SK-N-SH (cell line): ENCODE results near the gene TCEAL4. TPM values are rescaled to one million over a fixed set of nuclear protein-coding genes. Genes with fewer than 3 reads are reported as not detected.

Experiments used
- CTCF ChIA-PET: fragments of 300-600, 350-600 bp; formaldehyde crosslinking; extraction: SDS; loops from one replicate; lab custom pipeline; 2021; lab: Yijun Ruan, JAX
- POLR2A ChIA-PET: fragments of 350-600 bp; sonication (Branson Sonifier 250); formaldehyde crosslinking; extraction: SDS; loops from one replicate; lab custom pipeline; 2020; ENCODE audit warnings: antibody characterized with exemption, inconsistent platforms; lab: Yijun Ruan, JAX
- DNase-seq: peaks from one replicate; pipeline ENCODE4 v3.0.0; 2012
- H2AFZ ChIP-seq: fragments of 200-600 bp; sonication (generic); 2 replicates; pipeline ENCODE4 v1.8.1; 2016; ENCODE audit warnings: antibody characterized with exemption, mild to moderate bottlenecking, low read depth
- H3F3A ChIP-seq: fragments of 200-600 bp; sonication (generic); replicated peaks from 2 replicates; pipeline ENCODE3; 2016; ENCODE audit warnings: antibody characterized with exemption, mild to moderate bottlenecking; ENCODE audit not compliant: insufficient read depth
- H3K27ac ChIP-seq, 2 experiments: fragments of 200-500 bp in 1 of 2; fragments of 200-600 bp in 1 of 2; sonication (Bioruptor generic) in 1 of 2; sonication (generic), shearing (Covaris generic) in 1 of 2; 2 replicates each; pipeline versions ENCODE4 v1.5.1 to v1.6.1; 2014 to 2016; ENCODE audit warnings: low read depth in 2 of 2, inconsistent platforms in 1 of 2, low read length in 1 of 2, mild to moderate bottlenecking in 1 of 2, mixed read lengths in 1 of 2
- H3K27me3 ChIP-seq: fragments of 200-600 bp; sonication (generic), shearing (Covaris generic); 2 replicates; pipeline ENCODE4 v1.6.1; 2016; ENCODE audit warnings: mixed run types; ENCODE audit not compliant: insufficient read depth
- H3K36me3 ChIP-seq, 2 experiments: fragments of 200-500 bp in 1 of 2; fragments of 200-600 bp in 1 of 2; sonication (Bioruptor generic) in 1 of 2; sonication (generic) in 1 of 2; replicated peaks in 1 of 2; 2 replicates each; pipeline versions ENCODE3 to v1.5.1; 2014 to 2016; ENCODE audit warnings: low read length in 1 of 2, mild to moderate bottlenecking in 1 of 2; ENCODE audit not compliant: insufficient read depth in 2 of 2, control insufficient read depth in 1 of 2
- H3K4me1 ChIP-seq, 2 experiments: fragments of 200-500 bp in 1 of 2; fragments of 200-600 bp in 1 of 2; sonication (Bioruptor generic) in 1 of 2; sonication (generic), shearing (Covaris generic) in 1 of 2; 2 replicates each; pipeline versions ENCODE4 v1.5.1 to v1.6.1; 2014 to 2016; ENCODE audit warnings: low read depth in 1 of 2, low read length in 1 of 2, mixed run types in 1 of 2; ENCODE audit not compliant: insufficient read depth in 2 of 2, control insufficient read depth in 1 of 2
- H3K4me2 ChIP-seq: fragments of 200-600 bp; sonication (generic), shearing (Covaris generic); 2 replicates; pipeline ENCODE4 v1.6.1; 2017; ENCODE audit warnings: mixed run types
- H3K4me3 ChIP-seq, 2 experiments: fragments of 200-500 bp in 1 of 2; fragments of 200-600 bp in 1 of 2; sonication (Bioruptor generic) in 1 of 2; sonication (generic), shearing (Covaris generic) in 1 of 2; 2 replicates each; pipeline versions ENCODE4 v1.5.1 to v1.8.1; 2014 to 2016; ENCODE audit warnings: low read depth in 2 of 2, inconsistent platforms in 1 of 2, low read length in 1 of 2, mild to moderate bottlenecking in 1 of 2, mixed read lengths in 1 of 2, moderate library complexity in 1 of 2
- H3K79me2 ChIP-seq: fragments of 200-600 bp; sonication (generic); 2 replicates; pipeline ENCODE4 v1.8.1; 2017; ENCODE audit warnings: mild to moderate bottlenecking; ENCODE audit not compliant: insufficient read depth
- H3K9ac ChIP-seq: fragments of 200-600 bp; sonication (generic); 2 replicates; pipeline ENCODE4 v1.6.1; 2017; ENCODE audit warnings: mixed run types
- H3K9me2 ChIP-seq: fragments of 200-600 bp; sonication (generic); 2 replicates; pipeline ENCODE4 v1.6.1; 2017; ENCODE audit warnings: mixed run types
- H3K9me3 ChIP-seq: fragments of 200-600 bp; sonication (generic); 2 replicates; pipeline ENCODE4 v1.6.1; 2017; ENCODE audit warnings: mixed run types, mild to moderate bottlenecking, moderate library complexity
- H4K20me1 ChIP-seq: fragments of 200-600 bp; sonication (generic); 2 replicates; pipeline ENCODE4 v1.6.1; 2017; ENCODE audit warnings: mild to moderate bottlenecking, mixed run types; ENCODE audit not compliant: insufficient read depth
- EP300 ChIP-seq, 2 experiments: IDR thresholded peaks; 2 replicates each; pipeline versions ENCODE4 v1.4.0 to v1.6.1; 2012; ENCODE audit warnings: borderline replicate concordance in 1 of 2, low read depth in 1 of 2, low read length in 1 of 2
- EZH2phosphoT487 ChIP-seq: fragments of 200-600 bp; sonication (generic); IDR thresholded peaks from 2 replicates; pipeline ENCODE4 v1.6.1; 2017; ENCODE audit warnings: low read depth, mixed run types, mild to moderate bottlenecking, antibody characterized with exemption, moderate library complexity, borderline replicate concordance
- FOXM1 ChIP-seq: IDR thresholded peaks from 2 replicates; pipeline ENCODE4 v1.4.0; 2012; ENCODE audit warnings: low read depth, mild to moderate bottlenecking
- RXRA ChIP-seq: IDR thresholded peaks from 2 replicates; pipeline ENCODE4 v1.4.0; 2012; ENCODE audit warnings: low read depth, mild to moderate bottlenecking, borderline replicate concordance
- SIN3A ChIP-seq: IDR thresholded peaks from 2 replicates; pipeline ENCODE4 v1.6.1; 2012; ENCODE audit warnings: low read depth, mild to moderate bottlenecking, low read length, moderate library complexity, borderline replicate concordance
- TAF1 ChIP-seq: IDR thresholded peaks from 2 replicates; pipeline ENCODE4 v1.6.1; 2012; ENCODE audit warnings: low read depth, mild to moderate bottlenecking, low read length, moderate library complexity, borderline replicate concordance
- TCF12 ChIP-seq: IDR thresholded peaks from 2 replicates; pipeline ENCODE4 v1.4.0; 2012
- ZBTB33 ChIP-seq: IDR thresholded peaks from 2 replicates; pipeline ENCODE4 v1.4.0; 2012; ENCODE audit warnings: low read depth, borderline replicate concordance
- WGBS: methylation state at CpG from one replicate; pipeline ENCODE4 v1.1.6; 2017; ENCODE audit warnings: low lambda C conversion rate; 5-methylcytosine and 5-hydroxymethylcytosine counted together
- polyA plus RNA-seq, 3 experiments: library from polyadenylated mRNA; depleted of rRNA; stranded (reverse); fragments of >200 nt; gene quantifications; 2 replicates each; pipeline ENCODE4 v1.2.3, GENCODE V29; 2012
- TF ChIP-seq, protein P1 (sequence below): fragments of 200-600 bp; sonication (generic); IDR thresholded peaks from 2 replicates; pipeline ENCODE4 v1.6.1; 2017; ENCODE audit warnings: antibody characterized with exemption, mild to moderate bottlenecking, moderate library complexity

Gene TCEAL4
- polyA plus RNA-seq, 1 of the 3 experiments (the other 2 are of a cell fraction): 39.1 TPM

GRCh38 chrX:103610282-103610681, 25.0 kb downstream of the TCEAL4 start:
- Histone ChIP-seq H3K4me3 (no peak overlapping the region), H4K20me1 (no peaks in the 10 kb centered on the region), H3K27ac (no peak overlapping the region), H3F3A (no peaks in the 10 kb centered on the region), H2AFZ (no peak overlapping the region), H3K9ac (no peak overlapping the region), H3K27me3 (no peaks in the 10 kb centered on the region), H3K36me3 (peaks cover 0 to 12% of the 10 kb centered on the region in 2 experiments), H3K4me1 (no peaks in the 10 kb centered on the region; a peak in 1 of 4 replicates), H3K9me3 (no peaks in the 10 kb centered on the region), H3K9me2 (no peaks in the 10 kb centered on the region), H3K4me2 (no peak overlapping the region), H3K79me2 (peaks cover 10% of the 10 kb centered on the region; the same call in 1 of the 2 replicates)
- TF ChIP-seq TAF1 (no peak), TCF12 (no peak)
- CTCF ChIA-PET: interaction anchor here (0.6 kb wide), 1 partner anchor 9 kb away, joined by 3 read pairs; no protein-coding TSS in a partner anchor
- POLR2A ChIA-PET: no interaction called here
- no peak for DNase-seq
- WGBS: 54% methylated on average over 1 of the region's 1 CpG

DNA sequence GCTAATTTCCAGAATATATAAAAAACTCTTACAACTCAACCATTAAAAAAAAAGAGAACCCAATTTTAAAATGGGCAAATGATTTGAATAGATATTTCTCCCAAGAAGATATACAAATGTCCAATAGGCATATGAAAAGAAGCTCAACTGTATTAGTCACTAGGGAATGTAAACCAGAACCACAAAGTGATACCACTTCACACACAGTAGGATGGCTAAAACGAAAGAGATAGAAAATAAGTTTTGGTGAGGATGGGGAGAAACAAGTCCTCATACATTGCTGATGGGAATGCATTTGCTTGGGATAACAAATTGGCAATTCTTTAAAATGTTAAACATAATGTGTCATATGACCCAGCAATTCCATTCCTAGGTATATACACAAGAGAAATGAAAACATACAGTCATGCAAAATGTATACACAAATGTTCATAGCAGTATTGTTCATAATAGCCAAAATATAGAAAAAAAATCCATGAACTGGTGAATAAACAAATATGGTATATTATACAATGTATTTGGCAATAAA, 28.1 kb downstream of the TCEAL4 start:
- ChIA-PET CTCF (interaction anchor here (1.0 kb wide), 1 partner anchor 8 kb away, joined by 3 read pairs; no protein-coding TSS in a partner anchor), POLR2A (no interaction called here)
- Histone ChIP-seq H3K79me2 (peaks cover 5% of the 10 kb centered on the region), H3K36me3 (peaks cover 5 to 12% of the 10 kb centered on the region in 2 experiments), H3K4me1 (no peaks in the 10 kb centered on the region; a peak in 1 of 4 replicates), H3K9me3 (no peaks in the 10 kb centered on the region), H2AFZ (no peak overlapping the region), H3K4me2 (no peak overlapping the region), H3K4me3 (no peak overlapping the region), H3F3A (no peaks in the 10 kb centered on the region), H3K9ac (no peak overlapping the region), H3K27me3 (no peaks in the 10 kb centered on the region), H3K9me2 (no peaks in the 10 kb centered on the region), H4K20me1 (no peaks in the 10 kb centered on the region), H3K27ac (no peak overlapping the region)
- DNase-seq: no peak
- 46% methylated on average over 1 of the region's 1 CpG for WGBS
- TF ChIP-seq EZH2phosphoT487 (no peak), SIN3A (no peak), ZBTB33 (no peak), FOXM1 (no peak), RXRA (no peak), EP300 (IDR thresholded peaks at IDR 0.05; ENCODE audit: borderline replicate concordance in 1 of 2, low read depth in 1 of 2, low read length in 1 of 2) (no peak)
- TF ChIP-seq, protein P1, sequence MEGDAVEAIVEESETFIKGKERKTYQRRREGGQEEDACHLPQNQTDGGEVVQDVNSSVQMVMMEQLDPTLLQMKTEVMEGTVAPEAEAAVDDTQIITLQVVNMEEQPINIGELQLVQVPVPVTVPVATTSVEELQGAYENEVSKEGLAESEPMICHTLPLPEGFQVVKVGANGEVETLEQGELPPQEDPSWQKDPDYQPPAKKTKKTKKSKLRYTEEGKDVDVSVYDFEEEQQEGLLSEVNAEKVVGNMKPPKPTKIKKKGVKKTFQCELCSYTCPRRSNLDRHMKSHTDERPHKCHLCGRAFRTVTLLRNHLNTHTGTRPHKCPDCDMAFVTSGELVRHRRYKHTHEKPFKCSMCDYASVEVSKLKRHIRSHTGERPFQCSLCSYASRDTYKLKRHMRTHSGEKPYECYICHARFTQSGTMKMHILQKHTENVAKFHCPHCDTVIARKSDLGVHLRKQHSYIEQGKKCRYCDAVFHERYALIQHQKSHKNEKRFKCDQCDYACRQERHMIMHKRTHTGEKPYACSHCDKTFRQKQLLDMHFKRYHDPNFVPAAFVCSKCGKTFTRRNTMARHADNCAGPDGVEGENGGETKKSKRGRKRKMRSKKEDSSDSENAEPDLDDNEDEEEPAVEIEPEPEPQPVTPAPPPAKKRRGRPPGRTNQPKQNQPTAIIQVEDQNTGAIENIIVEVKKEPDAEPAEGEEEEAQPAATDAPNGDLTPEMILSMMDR: no peak
